HG02571 (cell line): ENCODE results near the gene LARGE1.

Experiments
- ATAC-seq: cut with Tn5 transposase; IDR thresholded peaks from one replicate; pipeline ENCODE4 v1.9.1; 2021; ENCODE audit warnings: mild to moderate bottlenecking, moderate library complexity; ENCODE audit not compliant: unreplicated experiment

Gene LARGE1

DNA sequence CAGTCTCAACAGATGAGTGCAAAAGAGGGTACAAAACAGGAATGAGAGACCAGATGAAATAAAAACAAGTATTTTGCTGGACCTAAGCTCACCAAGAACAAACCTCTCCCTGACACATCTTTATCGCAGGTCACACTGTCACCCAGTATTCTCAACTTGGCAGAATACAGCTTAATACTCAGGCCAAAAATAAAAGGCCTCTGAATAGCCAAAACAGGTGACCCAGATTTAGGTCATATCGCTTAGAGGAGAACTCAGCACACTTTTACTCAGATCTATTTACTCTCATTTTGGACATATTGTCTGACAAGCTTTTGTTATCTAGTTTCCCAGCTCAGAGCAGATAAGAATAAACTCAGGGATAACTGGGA, 645.2 kb downstream of the LARGE1 start:
- no peak for ATAC-seq

DNA sequence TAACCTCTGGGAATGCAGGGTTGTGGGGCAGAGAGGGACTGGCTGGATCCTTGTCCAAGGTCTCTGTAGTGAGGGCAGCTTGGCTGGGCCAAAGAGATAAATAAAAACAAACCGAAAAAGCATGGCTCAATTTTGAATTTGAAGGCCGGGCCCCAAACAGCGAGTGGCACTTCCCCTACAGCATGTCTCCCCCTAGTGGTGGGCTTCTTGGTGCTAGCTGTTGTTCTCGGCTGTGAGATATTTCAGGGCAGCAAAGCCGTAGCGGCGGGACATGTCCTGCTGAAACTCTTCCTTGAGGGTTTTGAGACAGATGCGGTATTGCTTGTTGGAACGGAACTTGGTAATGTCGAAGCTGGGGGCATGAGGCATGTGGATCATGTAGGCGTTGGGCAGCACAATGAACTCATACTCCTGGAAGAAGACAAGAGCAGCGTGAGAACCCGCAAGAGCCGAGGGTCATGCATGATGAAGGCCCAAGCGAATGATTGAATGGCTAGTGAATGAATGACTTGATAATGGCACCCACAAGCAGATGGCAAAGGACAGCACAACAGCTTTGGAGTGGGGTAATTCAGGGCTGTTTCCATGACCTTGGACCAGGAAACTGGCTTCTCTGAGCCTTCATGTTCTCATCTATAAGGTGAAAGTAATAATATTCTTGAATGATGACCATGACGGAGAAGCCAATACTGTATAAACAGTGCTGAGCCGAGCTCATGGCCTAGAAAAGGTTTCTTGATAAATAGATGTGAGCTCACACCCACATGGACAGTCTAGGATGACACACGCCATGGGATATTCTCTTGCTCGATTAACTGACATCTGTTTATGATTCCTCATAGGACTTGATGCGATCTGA, 645.8 kb downstream of the LARGE1 start:
- ATAC-seq = no peak

GRCh38 chr22:33272871-33273270, 647.4 kb downstream of the LARGE1 start:
- no peak for ATAC-seq

DNA sequence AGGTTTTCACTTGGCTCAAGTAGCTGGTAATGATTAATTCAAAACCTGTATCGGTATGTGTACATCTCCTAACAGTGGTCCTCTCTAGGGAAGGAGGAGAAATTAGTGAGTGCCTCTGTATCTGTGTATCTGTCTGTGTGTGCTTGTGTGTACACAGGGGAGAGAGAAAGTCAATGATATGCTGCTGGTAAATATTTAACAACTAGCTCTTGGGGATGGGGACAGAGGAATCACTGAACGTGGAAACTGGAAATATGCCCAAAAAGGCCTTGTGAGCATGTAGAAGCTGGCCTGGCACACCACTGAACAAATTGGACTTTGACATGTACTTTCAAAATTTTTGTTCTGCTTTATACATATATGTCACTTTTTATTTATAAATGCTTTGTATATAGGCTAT, 648.1 kb downstream of the LARGE1 start:
- ATAC-seq = no peak

- peak; percentile 54 for ATAC-seq
Measured at GRCh38 chr22:33271390-33272161, 648.7 kb downstream of the LARGE1 start.

GRCh38 chr22:33270596-33270995, 649.7 kb downstream of the LARGE1 start:
- no peak for ATAC-seq

GRCh38 chr22:33261699-33262098, 658.6 kb downstream of the LARGE1 start:
- ATAC-seq = no peak

GRCh38 chr22:33260498-33260897, 659.8 kb downstream of the LARGE1 start:
- no peak for ATAC-seq

GRCh38 chr22:33255791-33256190, 664.5 kb downstream of the LARGE1 start:
- no peak for ATAC-seq

DNA sequence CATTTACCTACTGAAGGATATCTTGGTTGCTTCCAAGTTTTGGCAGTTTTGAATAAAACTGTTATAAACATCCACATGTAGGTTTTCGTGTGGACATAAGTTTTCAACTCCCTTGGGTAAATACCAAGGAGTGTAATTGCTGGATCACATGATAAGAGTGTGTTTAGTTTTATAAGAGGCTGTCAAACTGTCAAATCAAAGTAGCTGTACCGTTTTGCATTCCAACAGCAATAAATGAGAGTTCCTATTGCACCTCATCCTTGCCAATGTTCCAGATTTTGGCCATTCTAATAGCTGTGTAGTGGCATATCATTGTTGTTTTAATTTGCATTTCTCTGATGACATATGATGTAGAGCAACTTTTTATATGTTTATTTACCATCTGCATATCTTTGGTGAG, 671.3 kb downstream of the LARGE1 start:
- ATAC-seq = no peak

- no peak for ATAC-seq
Measured at GRCh38 chr22:33247758-33248157, 672.5 kb downstream of the LARGE1 start.

DNA sequence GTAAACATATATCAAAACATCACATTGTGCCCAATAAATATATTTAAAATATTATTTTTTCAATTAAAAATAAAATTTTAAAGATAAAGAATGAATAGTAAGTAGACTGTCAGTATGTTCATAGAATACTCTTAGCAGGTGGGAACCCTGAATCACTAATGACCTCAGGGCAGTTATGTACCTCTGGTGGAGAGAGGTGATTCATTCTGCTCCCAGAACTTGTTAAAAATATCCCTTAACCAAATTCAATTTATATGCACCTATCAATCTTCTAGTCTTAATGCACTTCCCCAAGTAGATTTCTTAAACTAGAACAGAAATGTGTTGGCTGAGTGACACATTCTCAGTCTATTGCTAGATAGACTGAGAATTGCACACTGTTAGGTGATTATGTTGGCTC, 678.2 kb downstream of the LARGE1 start:
- no peak for ATAC-seq

DNA sequence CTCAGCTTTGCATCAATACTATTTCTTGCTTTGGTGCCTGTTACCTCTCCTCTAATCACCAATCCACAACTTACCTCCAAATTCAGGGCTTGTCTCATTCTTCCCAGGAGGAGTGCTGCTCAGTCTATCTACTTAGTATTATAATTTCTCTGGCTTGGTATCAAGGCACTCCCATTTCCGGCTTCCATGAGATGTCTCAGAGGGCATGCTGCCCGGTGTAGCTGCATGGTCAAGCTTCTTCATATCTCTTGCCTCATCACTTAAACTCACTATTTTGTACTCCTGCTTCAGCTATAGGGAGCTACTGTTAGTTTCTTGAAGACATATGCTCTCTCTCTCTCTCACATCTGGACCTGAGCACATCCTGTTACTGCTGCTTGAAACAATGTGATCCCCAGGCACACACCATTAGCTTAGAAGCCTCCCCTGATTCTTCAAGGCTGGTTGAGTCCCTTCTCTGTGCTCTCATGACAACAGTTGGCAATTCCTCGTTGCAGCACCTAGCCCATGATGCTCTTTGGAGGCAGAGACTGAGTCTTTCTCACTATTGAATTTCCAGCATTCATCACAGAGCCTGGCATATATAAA, 679.3 kb downstream of the LARGE1 start:
- ATAC-seq = no peak

GRCh38 chr22:33232071-33232470, 688.2 kb downstream of the LARGE1 start:
- ATAC-seq = no peak

DNA sequence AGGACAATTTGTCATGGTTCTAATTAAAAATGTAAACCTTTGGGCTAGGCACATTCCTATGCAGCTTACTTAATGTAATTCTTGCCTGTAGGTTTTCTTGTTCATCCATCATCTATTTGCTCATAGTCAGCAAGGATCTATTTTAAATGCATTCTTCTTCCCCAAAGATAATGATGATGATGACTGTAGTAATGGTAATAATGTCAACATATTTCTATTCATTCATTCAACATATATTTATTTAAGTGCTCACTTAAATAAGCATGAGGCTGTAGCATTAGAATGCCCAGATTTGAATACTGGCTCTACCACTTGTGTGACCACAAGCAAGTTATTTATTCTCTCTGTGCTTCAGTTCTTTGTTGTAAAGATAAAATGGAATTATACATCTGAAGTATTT, 692.5 kb downstream of the LARGE1 start:
- no peak for ATAC-seq

GRCh38 chr22:33224841-33225240, 695.4 kb downstream of the LARGE1 start:
- no peak for ATAC-seq
